Activated CD4-positive, alpha-beta T cell treated with anti-CD3 and anti-CD28 coated beads for 36 hours (primary cell): ENCODE measurements around the gene SBK1. TPM values are rescaled to one million over a fixed set of nuclear protein-coding genes. Genes with fewer than 3 reads are reported as not detected.
A peak's percentile ranks its signal among the peaks of the same experiment; 100 is the strongest.

Experiments used
- ATAC-seq: fragments of 200-7000 bp; cut with Tn5 transposase; one replicate; pipeline ENCODE4 v1.10.0; 2021; ENCODE audit warnings: mild to moderate bottlenecking, moderate library complexity
- CTCF ChIA-PET: fragments of 350-600 bp; sonication (Branson Sonifier 250); formaldehyde crosslinking; loops from one replicate; lab custom pipeline; 2021; ENCODE audit warnings: antibody characterized with exemption; lab: Charles Lee
- POLR2A ChIA-PET: fragments of 350-600 bp; sonication (Branson Sonifier 250); formaldehyde crosslinking; loops from one replicate; lab custom pipeline; 2021; ENCODE audit warnings: antibody characterized with exemption, inconsistent platforms; lab: Charles Lee
- DNase-seq: peaks from one replicate; pipeline ENCODE4 v3.0.0-alpha.2; 2020
- H3K27ac Mint-ChIP-seq: one replicate; pipeline ENCODE4 v1.8.0; 2021; ENCODE audit warnings: mixed read lengths
- H3K27me3 Mint-ChIP-seq: one replicate; pipeline ENCODE4 v1.8.0; 2021; ENCODE audit warnings: mixed read lengths
- H3K36me3 Mint-ChIP-seq: one replicate; pipeline ENCODE4 v1.8.0; 2021; ENCODE audit warnings: low read depth, mixed read lengths
- H3K4me1 Mint-ChIP-seq: one replicate; pipeline ENCODE4 v1.8.0; 2021; ENCODE audit warnings: mixed read lengths
- H3K4me3 Mint-ChIP-seq: one replicate; pipeline ENCODE4 v1.8.0; 2021; ENCODE audit warnings: mild to moderate bottlenecking, moderate library complexity, mixed read lengths
- H3K9me3 Mint-ChIP-seq: one replicate; pipeline ENCODE4 v1.8.0; 2021; ENCODE audit warnings: low read depth, mixed read lengths
- intact Hi-C, 2 experiments: fragments of 100-400 bp; cut with DNase I in 1 of 2; cut with micrococcal nuclease in 1 of 2; formaldehyde crosslinking; loops; one replicate each; pipeline versions ENCODE4 v1.14.2 to v1.15.1; 2022 to 2024; cut with DNase I, micrococcal nuclease
- total RNA-seq, 2 experiments: library from RNA; stranded (reverse); gene quantifications; one replicate each; pipeline ENCODE4 v1.2.3, GENCODE V29; 2021

Gene SBK1
- total RNA-seq, 2 experiments from 2014 or later: 6.5 to 6.6 TPM

DNA sequence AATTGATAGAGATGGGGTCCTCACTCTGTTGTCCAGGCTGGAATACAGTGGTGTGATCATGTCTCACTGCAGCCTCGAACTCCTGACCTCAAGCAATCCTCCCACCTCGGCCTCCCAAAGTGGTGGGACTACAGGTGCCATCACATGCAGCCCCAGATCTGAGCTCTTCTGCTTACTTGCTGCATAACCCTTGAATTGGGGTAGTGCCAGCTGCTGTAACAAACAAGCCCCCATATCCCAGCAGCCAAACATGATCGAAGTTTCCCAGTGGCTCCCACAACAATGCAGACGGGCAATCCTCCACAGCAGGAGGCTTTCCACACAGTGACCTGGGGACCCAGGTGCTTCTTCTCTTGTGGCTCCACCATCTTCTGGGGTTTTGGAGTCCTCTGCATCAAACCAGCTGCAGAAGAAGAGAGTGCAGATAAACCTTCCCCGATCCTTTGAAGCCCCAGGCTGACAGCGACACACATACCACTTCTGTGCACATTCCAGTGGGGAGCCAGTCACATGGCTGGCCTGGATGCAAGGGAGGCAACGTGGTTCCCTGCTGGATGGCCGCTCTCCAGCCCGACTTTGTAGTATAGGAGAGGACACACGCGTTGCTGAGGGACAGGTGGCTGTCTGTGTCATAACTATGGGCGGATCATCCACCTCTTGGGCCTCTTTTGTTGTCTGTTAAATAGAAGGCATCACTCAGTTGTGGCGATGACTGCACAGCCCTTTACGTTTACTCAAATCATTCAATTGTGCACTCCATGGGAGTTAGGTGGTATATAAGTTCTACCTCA is 16.7 kb downstream of the SBK1 start:
- Mint-ChIP-seq H3K4me1 (peaks cover 46% of the 10 kb centered on the region), H3K36me3 (peaks cover 6% of the 10 kb centered on the region), H3K9me3 (no peaks in the 10 kb centered on the region), H3K27me3 (no peaks in the 10 kb centered on the region), H3K27ac (peak overlapping the region; percentile 76), H3K4me3 (no peak overlapping the region)
- intact Hi-C loops: loop anchor here (1.0 to 2.0 kb wide), 2 partner anchors 14 to 17 kb away; partner anchors contain the start of gene SBK1 (in 1 of the 2)
- ChIA-PET POLR2A (interaction anchor here (1.1 kb wide), 1 partner anchor 15 kb away, joined by 4 read pairs; no protein-coding TSS in a partner anchor), CTCF (interaction anchor here (0.5 to 1.6 kb wide), 6 partner anchors 8 to 1351 kb away, joined by 3 to 6 read pairs (median 4); no protein-coding TSS in a partner anchor)
- ATAC-seq (peak; percentile 30), DNase-seq (no peak)

- Mint-ChIP-seq H3K4me1 (peaks cover 48% of the 10 kb centered on the region), H3K27me3 (no peaks in the 10 kb centered on the region), H3K9me3 (no peaks in the 10 kb centered on the region), H3K36me3 (peaks cover 5% of the 10 kb centered on the region), H3K4me3 (peak overlapping the region; percentile 6), H3K27ac (peak overlapping the region; percentile 91)
- DNase-seq: peak; percentile 92
- intact Hi-C loops: loop anchor here (1.0 to 5.0 kb wide), 6 partner anchors 15 to 242 kb away; partner anchors contain the start of genes APOBR (in 1 of the 2), CLN3 (in 1 of the 2), SBK1 (in 1 of the 2) and SGF29 (in 1 of the 2)
- ChIA-PET POLR2A (no interaction called here), CTCF (interaction anchor here (0.7 to 1.6 kb wide), 3 partner anchors 8 to 32 kb away, joined by 3 to 6 read pairs (median 6); no protein-coding TSS in a partner anchor)
- peak; percentile 91 for ATAC-seq
Measured at GRCh38 chr16:28309811-28310311, 17.5 kb downstream of the SBK1 start.

- Mint-ChIP-seq H3K4me3 (peak overlapping the region; percentile 6), H3K36me3 (peaks cover 3% of the 10 kb centered on the region), H3K9me3 (no peaks in the 10 kb centered on the region), H3K27me3 (no peaks in the 10 kb centered on the region), H3K4me1 (peaks cover 49% of the 10 kb centered on the region), H3K27ac (peak overlapping the region; percentile 91)
- no peak for ATAC-seq
- CTCF ChIA-PET: interaction anchor here (0.7 to 1.6 kb wide), 2 partner anchors 18 to 33 kb away, joined by 3 to 6 read pairs; partner anchors contain the start of gene SBK1
- intact Hi-C loops: loop anchor here in 1 of 2 experiments (1.0 to 5.0 kb wide), 4 partner anchors 33 to 242 kb away; partner anchors contain the start of genes APOBR, CLN3, SGF29 and XPO6
- POLR2A ChIA-PET: no interaction called here
- no peak for DNase-seq
Measured at GRCh38 chr16:28310796-28311195, 18.5 kb downstream of the SBK1 start.

DNA sequence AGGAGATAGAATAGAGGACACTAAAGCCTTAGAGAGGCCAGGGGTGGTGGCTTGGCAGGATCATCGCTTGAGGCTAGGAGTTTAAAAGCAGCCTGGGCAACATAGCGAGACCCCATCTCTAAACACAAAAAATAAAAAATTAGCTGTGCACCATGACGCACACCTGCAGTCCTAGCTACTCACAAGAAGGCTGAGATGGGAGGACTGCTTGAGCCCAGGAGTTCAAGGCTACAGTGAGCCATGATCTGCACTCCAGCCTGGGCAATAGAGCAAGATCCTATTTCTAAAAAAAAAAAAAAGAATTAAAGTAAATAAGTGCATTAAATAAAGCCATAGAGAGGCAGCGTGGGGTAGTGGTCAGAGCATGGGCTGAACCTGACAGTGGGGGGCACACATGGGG is 19.1 kb downstream of the SBK1 start:
- Mint-ChIP-seq H3K27me3 (no peaks in the 10 kb centered on the region), H3K4me1 (peaks cover 47% of the 10 kb centered on the region), H3K27ac (peak overlapping the region; percentile 91), H3K9me3 (no peaks in the 10 kb centered on the region), H3K36me3 (peaks cover 3% of the 10 kb centered on the region), H3K4me3 (no peak overlapping the region)
- DNase-seq (no peak), ATAC-seq (no peak)
- ChIA-PET POLR2A (no interaction called here), CTCF (interaction anchor here (0.7 kb wide), 2 partner anchors 19 to 88 kb away, joined by 3 read pairs; partner anchors contain the start of gene SBK1)
- intact Hi-C loops: loop anchor here in 1 of 2 experiments (5.0 kb wide), 3 partner anchors 99 to 241 kb away; partner anchors contain the start of genes APOBR, CLN3, SGF29 and XPO6

- Mint-ChIP-seq H3K4me1 (peaks cover 51% of the 10 kb centered on the region), H3K27ac (peak overlapping the region; percentile 59), H3K4me3 (no peak overlapping the region), H3K9me3 (no peaks in the 10 kb centered on the region), H3K27me3 (no peaks in the 10 kb centered on the region), H3K36me3 (peaks cover 3% of the 10 kb centered on the region)
- DNase-seq: peak; percentile 46
- CTCF ChIA-PET: interaction anchor here (0.7 kb wide), 1 partner anchor 88 kb away, joined by 3 read pairs; no protein-coding TSS in a partner anchor
- intact Hi-C loops: loop anchor here in 1 of 2 experiments (5.0 kb wide), 3 partner anchors 100 to 240 kb away; partner anchors contain the start of genes APOBR, CLN3, SGF29 and XPO6
- POLR2A ChIA-PET: no interaction called here
- ATAC-seq: no peak
Measured at GRCh38 chr16:28311913-28312312, 19.6 kb downstream of the SBK1 start.

GRCh38 chr16:28312327-28312726 is 20.0 kb downstream of the SBK1 start:
- peak overlapping the region; percentile 59 for H3K27ac Mint-ChIP-seq

GRCh38 chr16:28313587-28313986 is 21.3 kb downstream of the SBK1 start:
- intact Hi-C loops: loop anchor here in 1 of 2 experiments (5.0 kb wide), 3 partner anchors 101 to 239 kb away; partner anchors contain the start of genes APOBR, CLN3, SGF29 and XPO6
- Mint-ChIP-seq H3K9me3 (no peaks in the 10 kb centered on the region), H3K36me3 (peaks cover 3% of the 10 kb centered on the region), H3K27ac (no peak overlapping the region), H3K4me3 (no peak overlapping the region), H3K27me3 (no peaks in the 10 kb centered on the region), H3K4me1 (peaks cover 57% of the 10 kb centered on the region)
- ATAC-seq (no peak), DNase-seq (no peak)
- CTCF ChIA-PET: interaction anchor here (1.2 to 6.0 kb wide), 4 partner anchors 8 to 37 kb away, joined by 4 to 76 read pairs (median 7); no protein-coding TSS in a partner anchor
- POLR2A ChIA-PET: no interaction called here

More at GRCh38 chr16:28312327-28312726, 20.0 kb downstream of the SBK1 start:
- intact Hi-C loops: loop anchor here in 1 of 2 experiments (5.0 kb wide), 3 partner anchors 100 to 240 kb away; partner anchors contain the start of genes APOBR, CLN3, SGF29 and XPO6
- Mint-ChIP-seq H3K27me3 (no peaks in the 10 kb centered on the region), H3K9me3 (no peaks in the 10 kb centered on the region), H3K4me1 (peaks cover 54% of the 10 kb centered on the region), H3K36me3 (peaks cover 3% of the 10 kb centered on the region), H3K4me3 (no peak overlapping the region)
- CTCF ChIA-PET: interaction anchor here (1.6 kb wide), 1 partner anchor 9 kb away, joined by 7 read pairs; no protein-coding TSS in a partner anchor
- DNase-seq (no peak), ATAC-seq (no peak)
- POLR2A ChIA-PET: no interaction called here

- intact Hi-C loops: no loop called here
- ChIA-PET CTCF (interaction anchor here (0.9 to 6.0 kb wide), 7 partner anchors 17 to 106 kb away, joined by 3 to 76 read pairs (median 5); partner anchors contain the start of gene SBK1), POLR2A (interaction anchor here (0.7 kb wide), 1 partner anchor 173 kb away, joined by 3 read pairs; no protein-coding TSS in a partner anchor)
- Mint-ChIP-seq H3K9me3 (no peaks in the 10 kb centered on the region), H3K36me3 (peaks cover 5% of the 10 kb centered on the region), H3K4me1 (peaks cover 32% of the 10 kb centered on the region), H3K27me3 (no peaks in the 10 kb centered on the region), H3K4me3 (no peak overlapping the region), H3K27ac (no peak overlapping the region)
- ATAC-seq: no peak
- no peak for DNase-seq
Measured at GRCh38 chr16:28316054-28316453, 23.7 kb downstream of the SBK1 start.

- DNase-seq: peak; percentile 88
- ChIA-PET POLR2A (interaction anchor here (0.7 kb wide), 1 partner anchor 174 kb away, joined by 3 read pairs; no protein-coding TSS in a partner anchor), CTCF (interaction anchor here (0.7 to 6.0 kb wide), 11 partner anchors 8 to 184 kb away, joined by 3 to 76 read pairs (median 4); partner anchors contain the start of gene SBK1)
- Mint-ChIP-seq H3K4me3 (no peak overlapping the region), H3K4me1 (peaks cover 21% of the 10 kb centered on the region), H3K9me3 (no peaks in the 10 kb centered on the region), H3K27me3 (no peaks in the 10 kb centered on the region), H3K36me3 (peaks cover 5% of the 10 kb centered on the region), H3K27ac (no peak overlapping the region)
- intact Hi-C loops: loop anchor here (1.0 kb wide), 2 partner anchors 25 to 40 kb away; partner anchors contain the start of gene SBK1 (in 1 of the 2)
- ATAC-seq: peak; percentile 83
Measured at GRCh38 chr16:28317040-28317880, 24.9 kb downstream of the SBK1 start.
